H9 (cell line): ENCODE data around the gene DDA1. TPM values are rescaled to one million over a fixed set of nuclear protein-coding genes. Genes with fewer than 3 reads are reported as not detected.

Experiments
- DNase-seq: peaks from one replicate; pipeline ENCODE4 v3.0.0-alpha.2; 2017
- H2AFZ ChIP-seq: one replicate; pipeline ENCODE4 v1.6.1; 2013; ENCODE audit warnings: mild to moderate bottlenecking, low read length, control low read depth, moderate library complexity
- H2AK5ac ChIP-seq: 2 replicates; pipeline ENCODE4 v1.6.1; 2013; ENCODE audit warnings: low read length, control low read depth, mixed read lengths; ENCODE audit not compliant: insufficient read length
- H2BK120ac ChIP-seq: one replicate; pipeline ENCODE4 v1.6.1; 2013; ENCODE audit warnings: low read depth, mild to moderate bottlenecking, low read length, control low read depth, inconsistent platforms; ENCODE audit not compliant: poor library complexity, severe bottlenecking
- H2BK12ac ChIP-seq: 2 replicates; pipeline ENCODE4 v1.6.1; 2013; ENCODE audit warnings: low read length, control low read depth, mixed read lengths, low read depth; ENCODE audit not compliant: insufficient read length
- H2BK15ac ChIP-seq: 2 replicates; pipeline ENCODE4 v1.6.1; 2013; ENCODE audit warnings: low read depth, low read length, control low read depth
- H2BK20ac ChIP-seq: one replicate; pipeline ENCODE4 v1.6.1; 2013; ENCODE audit warnings: low read depth, mild to moderate bottlenecking, low read length, control low read depth, inconsistent platforms; ENCODE audit not compliant: poor library complexity, severe bottlenecking
- H2BK5ac ChIP-seq: 2 replicates; pipeline ENCODE4 v1.6.1; 2013; ENCODE audit warnings: low read length, control low read depth, mixed read lengths; ENCODE audit not compliant: insufficient read length
- H3K14ac ChIP-seq: 2 replicates; pipeline ENCODE4 v1.6.1; 2013; ENCODE audit warnings: low read length, control low read depth; ENCODE audit not compliant: insufficient read depth
- H3K18ac ChIP-seq: 2 replicates; pipeline ENCODE4 v1.6.1; 2013; ENCODE audit warnings: low read depth, mild to moderate bottlenecking, mixed read lengths, low read length, control low read depth; ENCODE audit not compliant: insufficient read length
- H3K23ac ChIP-seq: 2 replicates; pipeline ENCODE4 v1.6.1; 2013; ENCODE audit warnings: low read length, control low read depth, mixed read lengths, low read depth; ENCODE audit not compliant: insufficient read length
- H3K23me2 ChIP-seq: 2 replicates; pipeline ENCODE4 v1.6.1; 2013; ENCODE audit warnings: low read depth, mild to moderate bottlenecking, mixed read lengths, low read length, control low read depth; ENCODE audit not compliant: insufficient read length, poor library complexity, severe bottlenecking
- H3K27ac ChIP-seq: 2 replicates; pipeline ENCODE4 v1.5.1; 2013; ENCODE audit warnings: low read length, control low read depth, mixed read lengths, low read depth; ENCODE audit not compliant: insufficient read length
- H3K27me3 ChIP-seq: 2 replicates; pipeline ENCODE4 v1.6.1; 2013; ENCODE audit warnings: low read length, control low read depth, inconsistent platforms; ENCODE audit not compliant: insufficient read depth
- H3K4ac ChIP-seq: 2 replicates; pipeline ENCODE4 v1.6.1; 2013; ENCODE audit warnings: low read depth, mild to moderate bottlenecking, control low read depth, inconsistent platforms, low read length, moderate library complexity
- H3K4me1 ChIP-seq: 2 replicates; pipeline ENCODE4 v1.6.1; 2013; ENCODE audit warnings: low read length, control low read depth, inconsistent platforms; ENCODE audit not compliant: insufficient read depth
- H3K4me2 ChIP-seq: 2 replicates; pipeline ENCODE4 v1.6.1; 2013; ENCODE audit warnings: low read length, control low read depth, mixed read lengths; ENCODE audit not compliant: insufficient read length, insufficient read depth
- H3K56ac ChIP-seq: 2 replicates; pipeline ENCODE4 v1.6.1; 2013; ENCODE audit warnings: low read depth, mild to moderate bottlenecking, mixed read lengths, low read length, control low read depth; ENCODE audit not compliant: insufficient read length
- H3K79me1 ChIP-seq: 2 replicates; pipeline ENCODE4 v1.6.1; 2013; ENCODE audit warnings: low read depth, mild to moderate bottlenecking, moderate library complexity, low read length, control low read depth, inconsistent platforms; ENCODE audit not compliant: insufficient read depth, poor library complexity, severe bottlenecking
- H3K79me2 ChIP-seq: 2 replicates; pipeline ENCODE4 v1.6.1; 2013; ENCODE audit warnings: low read length, control low read depth, inconsistent platforms; ENCODE audit not compliant: insufficient read depth
- H3K9ac ChIP-seq: 2 replicates; pipeline ENCODE4 v1.6.1; 2013; ENCODE audit warnings: low read length, control low read depth, mixed read lengths; ENCODE audit not compliant: insufficient read length; ENCODE audit errors: extremely low read depth
- H3K9me3 ChIP-seq: one replicate; pipeline ENCODE4 v1.6.1; 2013; ENCODE audit warnings: low read depth, low read length, inconsistent platforms; ENCODE audit not compliant: control insufficient read depth
- H3T11ph ChIP-seq: one replicate; pipeline ENCODE4 v1.6.1; 2013; ENCODE audit warnings: mild to moderate bottlenecking, low read length, control low read depth, inconsistent platforms
- H4K20me1 ChIP-seq: one replicate; pipeline ENCODE4 v1.6.1; 2013; ENCODE audit not compliant: control insufficient read depth, insufficient read length, insufficient read depth
- H4K5ac ChIP-seq: 2 replicates; pipeline ENCODE4 v1.6.1; 2013; ENCODE audit warnings: low read depth, mild to moderate bottlenecking, mixed read lengths, low read length, control low read depth; ENCODE audit not compliant: insufficient read length
- H4K8ac ChIP-seq: replicated peaks from 2 replicates; pipeline ENCODE4 v1.6.1; 2013; ENCODE audit warnings: low read length, control low read depth, mixed read lengths, low read depth; ENCODE audit not compliant: insufficient read length
- H4K91ac ChIP-seq: 2 replicates; pipeline ENCODE4 v1.6.1; 2013; ENCODE audit warnings: low read depth, mild to moderate bottlenecking, moderate library complexity, mixed read lengths, low read length, control low read depth; ENCODE audit not compliant: insufficient read length
- H3K27ac Mint-ChIP-seq, 3 experiments: 2 replicates in 2 of 3; 3 replicates in 1 of 3; pipeline ENCODE4 v1.8.0; 2020 to 2021; ENCODE audit warnings: mixed read lengths in 3 of 3, mild to moderate bottlenecking in 1 of 3, moderate library complexity in 1 of 3
- H3K27me3 Mint-ChIP-seq: 2 replicates; pipeline ENCODE4 v1.8.0; 2021; ENCODE audit warnings: low read depth, mild to moderate bottlenecking, moderate library complexity, mixed read lengths
- H3K36me3 Mint-ChIP-seq, 3 experiments: 2 replicates in 2 of 3; 3 replicates in 1 of 3; pipeline ENCODE4 v1.8.0; 2020 to 2021; ENCODE audit warnings: low read depth in 3 of 3, mixed read lengths in 3 of 3; ENCODE audit not compliant: insufficient read depth in 1 of 3
- H3K4me1 Mint-ChIP-seq, 2 experiments: 2 replicates each; pipeline ENCODE4 v1.8.0; 2020; ENCODE audit warnings: mixed read lengths in 2 of 2
- H3K4me3 Mint-ChIP-seq, 2 experiments: 2 replicates in 1 of 2; 3 replicates in 1 of 2; pipeline ENCODE4 v1.8.0; 2020 to 2021; ENCODE audit warnings: mild to moderate bottlenecking in 2 of 2, mixed read lengths in 2 of 2, moderate library complexity in 1 of 2
- H3K9me3 Mint-ChIP-seq, 2 experiments: 2 replicates in 1 of 2; 3 replicates in 1 of 2; pipeline ENCODE4 v1.8.0; 2020; ENCODE audit warnings: mild to moderate bottlenecking in 2 of 2, mixed read lengths in 2 of 2, moderate library complexity in 1 of 2
- CTCF ChIP-seq: fragments of 200-600 bp; sonication (generic); conservative IDR thresholded peaks from 3 replicates; pipeline ENCODE4 v1.8.0; 2021; ENCODE audit warnings: antibody characterized with exemption, mild to moderate bottlenecking
- WGBS: extraction: QIAGEN DNeasy Blood & Tissue Kit; methylation state at CpG from one replicate; pipeline ENCODE4 v1.1.7; 2013; ENCODE audit warnings: missing lambda C conversion rate, low lambda C conversion rate, mixed read lengths; ENCODE audit not compliant: insufficient read length; ENCODE audit errors: extremely low coverage; 5-methylcytosine and 5-hydroxymethylcytosine counted together
- total RNA-seq: library from RNA; stranded (reverse); gene quantifications from 2 replicates; pipeline ENCODE4 v1.2.1, GENCODE V29; 2021

The DDA1 gene
- total RNA-seq, 1 experiment from 2014 or later = 45.7 TPM

GRCh38 chr19:17347361-17347760 lies 38.0 kb downstream of the DDA1 start:
- Histone ChIP-seq H2BK120ac (no peak overlapping the region), H3K23me2 (no peaks in the 10 kb centered on the region), H2BK5ac (no peak overlapping the region), H4K91ac (no peak overlapping the region), H3K18ac (no peak overlapping the region), H2BK15ac (no peak overlapping the region), H3K4me1 (no peaks in the 10 kb centered on the region), H3K79me2 (no peaks in the 10 kb centered on the region), H4K8ac (no peak overlapping the region), H3T11ph (no peak overlapping the region), H3K27ac (no peak overlapping the region), H3K27me3 (no peaks in the 10 kb centered on the region), H3K4me2 (no peak overlapping the region), H3K23ac (no peak overlapping the region), H3K79me1 (no peaks in the 10 kb centered on the region), H2BK20ac (no peak overlapping the region), H2AK5ac (no peak overlapping the region), H4K5ac (no peak overlapping the region), H3K4ac (no peak overlapping the region), H2BK12ac (no peak overlapping the region), H3K9ac (no peak overlapping the region), H3K14ac (no peak overlapping the region), H3K56ac (no peak overlapping the region), H2AFZ (no peak overlapping the region), H3K9me3 (no peaks in the 10 kb centered on the region), H4K20me1 (no peaks in the 10 kb centered on the region)
- H3K4me1 Mint-ChIP-seq = peaks cover 11 to 20% of the 10 kb centered on the region in 2 experiments
- WGBS = no CpG with 5 or more reads among the region's 6 CpGs
- H3K27me3 Mint-ChIP-seq = peaks cover 4% of the 10 kb centered on the region; the same call in 1 of the 2 replicates
- H3K9me3 Mint-ChIP-seq = no peaks in the 10 kb centered on the region; a peak in 1 of 5 replicates
- no peak overlapping the region for H3K4me3 Mint-ChIP-seq
- no peak overlapping the region for H3K27ac Mint-ChIP-seq
- TF ChIP-seq CTCF = no peak
- DNase-seq = no peak
- peaks cover 2 to 15% (median 6%) of the 10 kb centered on the region in 3 experiments; a peak in 5 of 7 replicates for H3K36me3 Mint-ChIP-seq
